Karpas-422 (cell line): Measurements from ENCODE around the gene SLC6A3. TPM values are rescaled to one million over a fixed set of nuclear protein-coding genes. Genes with fewer than 3 reads are reported as not detected.
A peak's percentile ranks its signal among the peaks of the same experiment; 100 is the strongest.

Experiments
- DNase-seq: peaks from one replicate; pipeline ENCODE4 v3.0.0-alpha.2; 2015
- H2AFZ ChIP-seq: fragments of 200-600 bp; sonication (generic); 2 replicates; pipeline ENCODE4 v1.6.1; 2014; ENCODE audit warnings: antibody characterized with exemption, low read length, mixed read lengths
- H3K27ac ChIP-seq: fragments of 200-600 bp; sonication (generic); 2 replicates; pipeline ENCODE4 v1.5.1; 2014; ENCODE audit warnings: mild to moderate bottlenecking, low read length, moderate library complexity
- H3K27me3 ChIP-seq: fragments of 200-600 bp; sonication (generic); 2 replicates; pipeline ENCODE4 v1.6.1; 2014; ENCODE audit warnings: low read length, mixed read lengths
- H3K36me3 ChIP-seq: fragments of 200-600 bp; sonication (generic); 2 replicates; pipeline ENCODE4 v1.6.1; 2014; ENCODE audit warnings: low read length, mixed read lengths; ENCODE audit not compliant: insufficient read depth
- H3K4me1 ChIP-seq: fragments of 200-600 bp; sonication (generic); 2 replicates; pipeline ENCODE4 v1.6.1; 2014; ENCODE audit warnings: mild to moderate bottlenecking, low read length, mixed read lengths
- H3K4me2 ChIP-seq: fragments of 200-600 bp; sonication (generic); 2 replicates; pipeline ENCODE4 v1.6.1; 2014; ENCODE audit warnings: low read length, low read depth, mild to moderate bottlenecking; ENCODE audit not compliant: poor library complexity, severe bottlenecking
- H3K4me3 ChIP-seq: fragments of 200-600 bp; sonication (generic); 2 replicates; pipeline ENCODE4 v1.5.1; 2014; ENCODE audit warnings: mild to moderate bottlenecking, antibody characterized with exemption, low read length, mixed read lengths
- H3K79me2 ChIP-seq: fragments of 200-600 bp; sonication (generic); 2 replicates; pipeline ENCODE4 v1.6.1; 2014; ENCODE audit warnings: mild to moderate bottlenecking, low read length, mixed read lengths
- H3K9ac ChIP-seq: fragments of 200-600 bp; sonication (generic); 2 replicates; pipeline ENCODE4 v1.6.0; 2014; ENCODE audit warnings: low read length
- H3K9me2 ChIP-seq: fragments of 200-600 bp; sonication (generic), shearing (Covaris generic); replicated peaks from 2 replicates; pipeline ENCODE4 v1.6.0; 2014; ENCODE audit warnings: mild to moderate bottlenecking, low read length, moderate library complexity; ENCODE audit not compliant: insufficient read depth
- H3K9me3 ChIP-seq: fragments of 300-700, 200-600 bp; sonication (generic); 2 replicates; pipeline ENCODE4 v1.6.1; 2014; ENCODE audit warnings: low read length, mixed read lengths
- H4K20me1 ChIP-seq: fragments of 200-600 bp; sonication (generic); 2 replicates; pipeline ENCODE4 v1.6.1; 2014; ENCODE audit warnings: mild to moderate bottlenecking, antibody characterized with exemption, low read length, low read depth; ENCODE audit not compliant: insufficient read depth
- total RNA-seq: library from RNA; depleted of rRNA; stranded (reverse); fragments of >200 nt; shearing (Covaris generic); gene quantifications from 2 replicates; pipeline ENCODE4 v1.2.3, GENCODE V29; 2014; ENCODE audit warnings: low replicate concordance

The SLC6A3 gene
- total RNA-seq, 1 experiment from 2014 or later = not detected

DNA sequence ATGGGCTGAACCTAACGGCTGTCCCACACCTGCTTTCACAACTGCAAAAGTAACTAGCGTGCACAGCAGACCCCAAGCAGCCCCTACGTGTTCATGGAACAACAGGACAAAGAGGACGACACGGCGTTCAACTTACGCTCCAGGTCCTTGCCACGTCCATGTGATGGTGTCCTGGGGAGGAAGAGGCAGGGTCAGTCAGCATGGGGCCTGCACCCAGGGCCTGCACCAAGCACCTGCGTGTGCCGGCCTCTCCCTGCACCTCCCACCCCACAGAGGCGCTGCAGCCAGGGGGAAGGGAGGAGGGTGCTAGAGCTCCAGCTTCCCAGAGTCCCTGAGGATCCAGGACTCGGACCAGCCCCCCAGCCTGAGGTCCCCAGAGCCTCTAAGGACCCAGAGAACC, 35.6 kb upstream of the SLC6A3 start:
- no peak overlapping the region for H3K9ac ChIP-seq
- no peaks in the 10 kb centered on the region for H3K9me3 ChIP-seq
- peaks cover 35% of the 10 kb centered on the region for H3K4me1 ChIP-seq

DNA sequence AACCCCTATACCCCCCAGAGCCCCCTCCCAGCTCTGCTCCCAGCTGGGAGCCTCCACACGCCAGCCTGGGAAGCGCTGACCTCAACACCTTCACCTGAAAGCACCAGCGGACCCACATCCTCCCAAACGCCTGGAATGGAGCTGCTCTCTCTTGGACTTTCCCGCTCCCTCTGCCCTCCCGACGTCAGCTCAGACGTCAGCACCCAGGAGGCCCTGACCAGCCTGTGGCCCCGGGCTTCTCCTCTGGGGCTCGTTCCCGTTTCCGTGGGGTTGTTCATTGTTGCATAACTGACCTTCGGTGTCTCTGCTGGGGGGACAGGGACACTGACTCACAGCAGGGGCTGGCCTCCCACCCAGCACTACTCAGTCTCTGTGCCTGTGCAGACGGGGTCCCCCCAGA, 35.0 kb upstream of the SLC6A3 start:
- Histone ChIP-seq H3K9me3 (no peaks in the 10 kb centered on the region), H3K27ac (no peak overlapping the region), H3K9ac (no peak overlapping the region), H3K4me2 (no peak overlapping the region), H2AFZ (no peak overlapping the region), H4K20me1 (peaks cover 7% of the 10 kb centered on the region; the same call in 1 of the 2 replicates), H3K9me2 (no peaks in the 10 kb centered on the region), H3K79me2 (no peaks in the 10 kb centered on the region), H3K36me3 (peaks cover 16% of the 10 kb centered on the region; the same call in 1 of the 2 replicates), H3K4me3 (no peak overlapping the region), H3K4me1 (peaks cover 29% of the 10 kb centered on the region), H3K27me3 (no peaks in the 10 kb centered on the region)
- DNase-seq = no peak

More for the DNA sequence above, 35.6 kb upstream of the SLC6A3 start:
- H3K79me2 ChIP-seq = no peaks in the 10 kb centered on the region
- peaks cover 16% of the 10 kb centered on the region; the same call in 1 of the 2 replicates for H3K36me3 ChIP-seq
- no peak overlapping the region for H2AFZ ChIP-seq
- no peak overlapping the region for H3K4me2 ChIP-seq
- no peaks in the 10 kb centered on the region for H3K27me3 ChIP-seq
- no peak overlapping the region for H3K27ac ChIP-seq
- no peaks in the 10 kb centered on the region for H3K9me2 ChIP-seq
- no peak for DNase-seq
- no peak overlapping the region for H3K4me3 ChIP-seq
- peaks cover 7% of the 10 kb centered on the region; the same call in 1 of the 2 replicates for H4K20me1 ChIP-seq

DNA sequence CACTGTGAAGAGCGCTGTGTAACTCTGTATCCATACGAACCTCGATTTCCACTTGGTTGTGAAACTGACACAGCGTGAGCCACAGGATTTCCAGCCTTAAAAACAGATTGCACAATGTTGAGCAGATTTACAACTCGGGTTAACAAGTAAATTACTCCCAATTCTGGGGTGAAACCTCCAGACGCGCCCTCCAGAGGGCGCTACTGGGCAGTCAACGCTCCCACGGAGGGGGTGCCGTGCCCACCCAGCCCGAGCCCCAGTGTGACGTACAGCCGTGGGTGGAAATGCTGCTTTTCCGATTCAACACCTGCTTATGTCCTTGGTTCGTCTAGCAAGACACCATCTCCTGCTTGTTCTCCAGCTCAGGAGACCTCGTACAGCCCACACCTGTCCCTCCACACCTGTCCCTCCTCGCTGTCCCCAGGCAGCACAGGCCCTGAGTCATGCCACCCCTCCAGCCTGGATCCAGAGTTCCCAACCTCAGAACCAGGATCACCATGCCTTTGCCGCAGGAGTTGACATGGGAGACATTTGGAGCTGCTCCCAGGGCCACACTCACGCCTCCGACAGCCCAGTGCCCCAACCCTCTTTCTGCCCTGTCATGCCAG, 34.4 kb upstream of the SLC6A3 start:
- peak; percentile 80 for DNase-seq
- no peaks in the 10 kb centered on the region for H3K9me2 ChIP-seq
- peaks cover 6% of the 10 kb centered on the region; the same call in 1 of the 2 replicates for H4K20me1 ChIP-seq
- peaks cover 16% of the 10 kb centered on the region; the same call in 1 of the 2 replicates for H3K36me3 ChIP-seq
- H3K9ac ChIP-seq = no peak overlapping the region
- H3K4me1 ChIP-seq = peaks cover 23% of the 10 kb centered on the region
- no peak overlapping the region for H2AFZ ChIP-seq
- no peaks in the 10 kb centered on the region for H3K9me3 ChIP-seq
- no peak overlapping the region for H3K4me3 ChIP-seq
- H3K4me2 ChIP-seq = no peak overlapping the region
- H3K27ac ChIP-seq = no peak overlapping the region
- no peaks in the 10 kb centered on the region for H3K27me3 ChIP-seq
- no peaks in the 10 kb centered on the region for H3K79me2 ChIP-seq

DNA sequence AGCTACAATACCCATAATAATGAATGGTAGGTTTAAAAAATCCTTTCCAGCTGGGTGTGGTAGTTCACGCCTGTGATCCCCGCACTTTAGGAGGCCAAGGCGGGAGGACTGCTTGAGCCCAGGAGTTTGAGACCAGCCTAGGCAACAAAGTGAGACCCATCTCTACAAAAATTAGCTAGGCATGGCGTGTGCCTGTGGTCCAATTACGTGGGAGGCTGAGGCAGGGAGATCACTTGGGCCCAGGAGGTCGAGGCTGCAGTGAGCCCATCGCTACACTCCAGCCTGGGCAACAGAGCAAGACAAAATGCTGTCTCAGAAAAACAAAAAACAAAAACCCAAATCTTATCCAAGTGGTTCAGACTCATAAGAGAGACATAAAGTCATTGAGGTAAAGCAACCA, 33.8 kb upstream of the SLC6A3 start:
- Histone ChIP-seq H3K36me3 (peaks cover 16% of the 10 kb centered on the region; the same call in 1 of the 2 replicates), H3K79me2 (no peaks in the 10 kb centered on the region)

DNA sequence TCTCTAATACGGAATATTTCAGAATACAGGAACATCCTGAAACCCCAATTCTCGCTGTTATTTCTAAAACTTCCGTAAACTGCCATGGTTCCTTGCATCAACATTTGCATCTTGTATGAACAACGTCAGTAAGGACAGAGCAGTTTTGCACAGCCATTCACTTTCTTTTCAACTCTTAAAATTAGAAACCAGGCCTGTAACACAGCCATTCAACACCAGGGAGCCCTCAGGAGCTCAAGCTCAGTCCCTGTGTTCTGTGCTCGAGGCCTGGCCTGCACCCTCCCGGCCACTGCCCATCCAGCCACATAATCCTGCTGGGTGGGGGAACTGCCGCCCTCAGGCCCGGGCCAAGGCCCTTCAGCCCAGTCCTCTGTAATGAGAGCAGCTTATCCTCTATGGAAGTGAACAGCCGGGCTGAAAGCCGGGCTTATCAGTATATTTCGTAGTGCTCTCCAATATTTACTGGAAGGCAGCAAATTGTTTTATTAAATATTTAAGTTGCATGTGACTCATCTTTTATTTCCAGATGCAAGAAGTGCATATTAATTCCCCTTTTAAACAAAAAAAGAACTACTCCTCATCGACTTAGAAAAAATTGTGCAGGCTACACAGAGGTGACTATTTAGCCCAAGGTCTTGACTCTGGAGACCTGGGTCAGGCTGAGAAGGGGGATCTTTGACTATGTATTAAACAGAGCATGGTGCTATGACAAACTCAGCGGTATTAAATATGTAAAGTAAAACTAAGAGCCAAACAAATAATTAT, 33.2 kb upstream of the SLC6A3 start:
- Histone ChIP-seq H3K9me3 (no peaks in the 10 kb centered on the region), H3K27me3 (no peaks in the 10 kb centered on the region), H3K4me2 (no peak overlapping the region), H2AFZ (no peak overlapping the region), H3K79me2 (no peaks in the 10 kb centered on the region), H3K9me2 (no peaks in the 10 kb centered on the region), H3K36me3 (peaks cover 21% of the 10 kb centered on the region; the same call in 1 of the 2 replicates), H3K4me3 (no peak overlapping the region), H4K20me1 (peaks cover 2% of the 10 kb centered on the region; the same call in 1 of the 2 replicates), H3K4me1 (peaks cover 21% of the 10 kb centered on the region), H3K9ac (no peak overlapping the region), H3K27ac (no peak overlapping the region)
- DNase-seq = no peak

More for the DNA sequence above, 33.8 kb upstream of the SLC6A3 start:
- H3K4me2 ChIP-seq = no peak overlapping the region
- DNase-seq = no peak
- no peaks in the 10 kb centered on the region for H3K9me2 ChIP-seq
- H4K20me1 ChIP-seq = peaks cover 2% of the 10 kb centered on the region; the same call in 1 of the 2 replicates
- H3K9me3 ChIP-seq = no peaks in the 10 kb centered on the region
- no peak overlapping the region for H3K9ac ChIP-seq
- no peak overlapping the region for H2AFZ ChIP-seq
- peaks cover 21% of the 10 kb centered on the region for H3K4me1 ChIP-seq
- no peaks in the 10 kb centered on the region for H3K27me3 ChIP-seq
- H3K4me3 ChIP-seq = no peak overlapping the region
- H3K27ac ChIP-seq = no peak overlapping the region

DNA sequence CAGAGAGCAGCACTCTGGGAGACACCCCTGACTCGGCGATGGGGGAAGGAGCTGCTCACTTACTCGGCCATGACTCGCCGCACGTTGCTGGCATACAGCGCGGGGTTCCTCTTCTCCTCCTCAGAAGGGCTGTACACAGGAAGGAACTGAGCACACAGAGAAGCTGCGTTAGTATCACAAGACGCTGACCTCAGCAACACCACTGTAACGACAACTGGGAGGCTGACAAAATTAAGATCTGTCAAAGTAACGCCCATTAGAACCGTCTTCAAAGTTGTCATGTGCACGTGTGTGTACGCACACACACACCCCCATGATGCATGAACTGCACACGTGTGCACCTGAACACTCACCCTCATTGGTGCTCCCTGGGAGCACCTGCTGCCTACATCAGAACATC, 32.1 kb upstream of the SLC6A3 start:
- Histone ChIP-seq H3K79me2 (no peaks in the 10 kb centered on the region), H3K27me3 (no peaks in the 10 kb centered on the region), H3K9me3 (no peaks in the 10 kb centered on the region), H4K20me1 (peaks cover 2% of the 10 kb centered on the region; the same call in 1 of the 2 replicates), H3K4me3 (no peak overlapping the region), H3K9me2 (no peaks in the 10 kb centered on the region), H3K36me3 (peaks cover 26% of the 10 kb centered on the region; the same call in 1 of the 2 replicates), H3K27ac (no peak overlapping the region), H3K9ac (no peak overlapping the region), H3K4me2 (no peak overlapping the region), H2AFZ (no peak overlapping the region), H3K4me1 (peaks cover 21% of the 10 kb centered on the region)
- no peak for DNase-seq

DNA sequence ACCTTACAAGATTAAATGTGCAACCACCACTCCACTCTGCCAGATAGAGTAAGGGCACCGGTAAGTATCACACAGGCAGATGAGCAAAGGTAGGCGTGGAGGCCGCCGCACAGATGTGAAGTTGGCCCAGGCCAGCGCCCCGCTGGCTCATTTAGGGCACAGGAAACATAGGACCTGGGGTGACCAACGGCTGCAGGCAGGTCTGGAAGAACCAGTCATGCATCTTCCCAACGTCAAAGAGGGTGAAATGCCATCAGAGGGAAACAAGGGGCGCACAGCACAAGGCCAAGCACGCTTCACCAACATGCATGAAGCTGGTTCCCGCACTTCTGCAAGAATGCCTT, 31.7 kb upstream of the SLC6A3 start:
- Histone ChIP-seq H3K9me2 (no peaks in the 10 kb centered on the region), H3K27ac (no peak overlapping the region), H3K27me3 (no peaks in the 10 kb centered on the region), H3K36me3 (peaks cover 26% of the 10 kb centered on the region; the same call in 1 of the 2 replicates), H3K4me1 (peaks cover 20% of the 10 kb centered on the region), H3K9me3 (no peaks in the 10 kb centered on the region), H4K20me1 (peaks cover 2% of the 10 kb centered on the region; the same call in 1 of the 2 replicates), H3K79me2 (no peaks in the 10 kb centered on the region), H3K9ac (no peak overlapping the region), H2AFZ (no peak overlapping the region), H3K4me3 (no peak overlapping the region), H3K4me2 (no peak overlapping the region)
- DNase-seq = no peak

DNA sequence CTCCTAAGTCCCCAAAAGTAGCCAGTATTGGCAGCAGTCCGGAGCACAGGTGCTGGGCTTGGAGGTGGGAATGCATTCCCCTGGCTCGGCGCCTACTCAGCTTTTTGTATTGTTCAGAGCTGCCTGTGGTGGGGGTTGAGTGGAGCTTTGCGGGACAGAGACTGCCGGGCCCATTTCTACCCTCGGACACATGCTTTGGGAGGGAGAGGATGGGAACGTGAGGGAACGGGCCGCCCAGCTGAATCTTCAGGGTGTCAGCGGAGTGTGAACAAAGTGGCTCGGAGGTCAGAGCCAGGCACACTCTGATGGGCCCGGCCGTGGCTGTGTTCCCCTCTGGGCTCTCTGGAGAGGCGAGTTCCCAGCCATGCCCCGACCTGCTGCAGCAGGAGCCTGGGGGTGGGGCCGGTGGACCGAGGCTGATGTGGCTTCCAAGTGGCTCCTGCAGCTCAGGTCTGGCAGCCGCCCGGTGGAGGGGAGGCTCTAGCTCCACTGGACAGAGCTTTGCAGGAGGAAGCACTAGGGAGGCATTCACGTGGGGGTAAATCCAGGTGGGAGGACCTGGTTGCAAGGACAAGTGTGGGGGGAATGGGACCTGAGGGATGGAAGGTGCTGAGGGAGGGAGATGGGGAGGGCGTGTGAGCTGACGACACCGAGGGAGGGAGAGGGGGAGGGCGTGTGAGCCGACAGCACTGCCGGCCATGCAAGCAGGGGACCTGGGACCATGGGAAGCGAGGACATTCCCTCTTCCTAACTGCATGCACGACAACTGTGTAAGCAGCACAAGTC, 31.1 kb upstream of the SLC6A3 start:
- no peaks in the 10 kb centered on the region for H3K9me2 ChIP-seq
- no peak for DNase-seq

More for the DNA sequence above, 31.1 kb upstream of the SLC6A3 start:
- no peak overlapping the region for H3K4me3 ChIP-seq
- H3K79me2 ChIP-seq = no peaks in the 10 kb centered on the region
- no peak overlapping the region for H3K9ac ChIP-seq
- H3K4me2 ChIP-seq = no peak overlapping the region
- no peaks in the 10 kb centered on the region for H3K27me3 ChIP-seq
- peaks cover 2% of the 10 kb centered on the region; the same call in 1 of the 2 replicates for H4K20me1 ChIP-seq
- peaks cover 26% of the 10 kb centered on the region; the same call in 1 of the 2 replicates for H3K36me3 ChIP-seq
- H3K27ac ChIP-seq = no peak overlapping the region
- no peak overlapping the region for H2AFZ ChIP-seq
- no peaks in the 10 kb centered on the region for H3K9me3 ChIP-seq
- peaks cover 15% of the 10 kb centered on the region for H3K4me1 ChIP-seq
